Keratinocyte (primary cell): ENCODE measurements around the gene CCT2. TPM values are rescaled to one million over a fixed set of nuclear protein-coding genes. Genes with fewer than 3 reads are reported as not detected.

Source experiments
- DNase-seq: peaks from one replicate; pipeline ENCODE4 v3.0.0-alpha.2; 2011; ENCODE audit warnings: low read depth, missing footprints, low spot score
- FAIRE-seq: peaks from 2 replicates; lab custom pipeline; 2011; peaks lifted over from hg19 to GRCh38; lab: Jason Lieb, UNC
- H2AFZ ChIP-seq: 2 replicates; pipeline ENCODE4 v1.6.0; 2012; ENCODE audit warnings: low read length, control low read depth, inconsistent platforms; ENCODE audit not compliant: control insufficient read depth
- H3K27ac ChIP-seq: 2 replicates; pipeline ENCODE4 v1.5.1; 2011; ENCODE audit warnings: low read length; ENCODE audit not compliant: control insufficient read depth, insufficient read depth
- H3K27me3 ChIP-seq: 3 replicates; pipeline ENCODE4 v1.6.0; 2011; ENCODE audit warnings: low read length; ENCODE audit not compliant: control insufficient read depth, insufficient read depth; ENCODE audit errors: extremely low read depth
- H3K36me3 ChIP-seq, 2 experiments: 2 replicates in 1 of 2; 3 replicates in 1 of 2; pipeline ENCODE4 v1.5.1; 2011; ENCODE audit warnings: low read length in 2 of 2, mild to moderate bottlenecking in 1 of 2; ENCODE audit not compliant: control insufficient read depth in 2 of 2, insufficient read depth in 2 of 2; ENCODE audit errors: extremely low read depth in 1 of 2
- H3K4me1 ChIP-seq: 3 replicates; pipeline ENCODE4 v1.5.1; 2011; ENCODE audit warnings: low read length; ENCODE audit not compliant: control insufficient read depth, insufficient read depth; ENCODE audit errors: extremely low read depth
- H3K4me2 ChIP-seq: 3 replicates; pipeline ENCODE4 v1.6.0; 2011; ENCODE audit warnings: low read depth, low read length; ENCODE audit not compliant: control insufficient read depth, insufficient read depth; ENCODE audit errors: extremely low read depth
- H3K4me3 ChIP-seq, 3 experiments: fragments of 200-600 bp in 1 of 3; sonication (generic) in 1 of 3; 2 replicates in 2 of 3; 3 replicates in 1 of 3; pipeline ENCODE4 v1.5.1; 2011 to 2016; ENCODE audit warnings: low read length in 3 of 3, mild to moderate bottlenecking in 3 of 3, control low read depth in 2 of 3, inconsistent platforms in 1 of 3, low read depth in 1 of 3, mixed read lengths in 1 of 3, mixed run types in 1 of 3, moderate library complexity in 1 of 3; ENCODE audit not compliant: control insufficient read depth in 2 of 3, insufficient read depth in 2 of 3; ENCODE audit errors: extremely low read depth in 1 of 3
- H3K79me2 ChIP-seq: 2 replicates; pipeline ENCODE4 v1.6.0; 2012; ENCODE audit warnings: low read length; ENCODE audit not compliant: control insufficient read depth, insufficient read depth
- H3K9ac ChIP-seq: 3 replicates; pipeline ENCODE4 v1.6.0; 2011; ENCODE audit warnings: low read length; ENCODE audit not compliant: control insufficient read depth, insufficient read depth; ENCODE audit errors: extremely low read depth
- H3K9me1 ChIP-seq: 3 replicates; pipeline ENCODE4 v1.6.0; 2011; ENCODE audit warnings: low read length; ENCODE audit not compliant: control insufficient read depth, insufficient read depth; ENCODE audit errors: extremely low read depth
- H3K9me3 ChIP-seq: 2 replicates; pipeline ENCODE4 v1.5.1; 2012; ENCODE audit warnings: low read depth, low read length; ENCODE audit not compliant: control insufficient read depth
- H4K20me1 ChIP-seq: 3 replicates; pipeline ENCODE4 v1.6.0; 2011; ENCODE audit warnings: low read length; ENCODE audit not compliant: control insufficient read depth, insufficient read depth; ENCODE audit errors: extremely low read depth
- EZH2 ChIP-seq: IDR thresholded peaks from one replicate; pipeline ENCODE4 v1.6.1; 2012; ENCODE audit warnings: inconsistent platforms, mild to moderate bottlenecking, low read length, moderate library complexity
- dilution Hi-C: fragments of 300-500 bp; cut with MboI; formaldehyde crosslinking; loops from one replicate; pipeline ENCODE4 v1.7.0; 2020; ENCODE audit warnings: low sequenced_read_pairs; ENCODE audit not compliant: extremely low pct_ligation_motif_present
- polyA plus RNA-seq, 5 experiments: library from polyadenylated mRNA; depleted of rRNA in 3 of 5; stranded (reverse) in 3 of 5; stranded (forward) in 1 of 5; unstranded in 1 of 5; fragments of >200 nt; gene quantifications; 1 replicate in 1 of 5; 2 replicates in 3 of 5; 3 replicates in 1 of 5; pipeline versions ENCODE4 v1.2.1 to v1.2.3, GENCODE V29; 2011 to 2012; ENCODE audit warnings: missing spikeins in 2 of 5, low read depth in 1 of 5, low replicate concordance in 1 of 5
- TF ChIP-seq, protein P1 (sequence below), 3 experiments: IDR thresholded peaks in 1 of 3; conservative IDR thresholded peaks in 1 of 3; optimal IDR thresholded peaks in 1 of 3; 2 replicates in 2 of 3; 3 replicates in 1 of 3; pipeline versions ENCODE3 to v1.5.1; 2011; ENCODE audit warnings: low read length in 3 of 3, mild to moderate bottlenecking in 3 of 3, moderate library complexity in 2 of 3, control low read depth in 1 of 3, inconsistent platforms in 1 of 3; ENCODE audit not compliant: insufficient read depth in 2 of 3; ENCODE audit errors: extremely low read depth in 1 of 3

Gene CCT2
- polyA plus RNA-seq, 1 donor (not counting 4 experiments of a cell fraction or from before 2014, with no cell fraction given), result 365 TPM

DNA sequence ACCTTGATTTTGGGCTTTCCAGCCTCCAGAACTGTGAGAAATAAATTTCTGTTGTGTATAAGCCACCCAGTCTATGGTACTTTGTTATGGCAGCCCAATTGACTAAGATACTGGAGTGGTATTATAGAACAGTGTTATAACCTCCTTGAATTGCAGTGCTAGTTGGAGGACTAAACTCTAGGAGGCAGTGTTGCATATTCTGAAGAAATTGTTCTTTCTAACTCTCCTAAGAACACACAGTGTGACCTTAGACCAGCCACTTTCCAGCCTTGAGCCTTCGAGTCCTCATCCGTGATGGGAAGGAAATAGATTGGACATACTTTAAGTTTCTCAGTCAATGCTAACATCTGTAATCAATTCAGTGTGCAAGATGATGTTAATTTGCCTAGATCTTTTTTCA is 47.8 kb downstream of the CCT2 start:
- H3K4me3 ChIP-seq, result no peak overlapping the region
- no peak for DNase-seq
- H3K36me3 ChIP-seq, result no peaks in the 10 kb centered on the region
- no peaks in the 10 kb centered on the region for H3K9me1 ChIP-seq
- H3K4me1 ChIP-seq, result no peaks in the 10 kb centered on the region
- no peak for FAIRE-seq
- no peaks in the 10 kb centered on the region for H3K27me3 ChIP-seq
- H3K4me2 ChIP-seq, result no peak overlapping the region
- no peak overlapping the region for H2AFZ ChIP-seq
- H3K79me2 ChIP-seq, result no peaks in the 10 kb centered on the region
- dilution Hi-C loops, result no loop called here
- no peak for TF ChIP-seq EZH2
- TF ChIP-seq, protein P1, sequence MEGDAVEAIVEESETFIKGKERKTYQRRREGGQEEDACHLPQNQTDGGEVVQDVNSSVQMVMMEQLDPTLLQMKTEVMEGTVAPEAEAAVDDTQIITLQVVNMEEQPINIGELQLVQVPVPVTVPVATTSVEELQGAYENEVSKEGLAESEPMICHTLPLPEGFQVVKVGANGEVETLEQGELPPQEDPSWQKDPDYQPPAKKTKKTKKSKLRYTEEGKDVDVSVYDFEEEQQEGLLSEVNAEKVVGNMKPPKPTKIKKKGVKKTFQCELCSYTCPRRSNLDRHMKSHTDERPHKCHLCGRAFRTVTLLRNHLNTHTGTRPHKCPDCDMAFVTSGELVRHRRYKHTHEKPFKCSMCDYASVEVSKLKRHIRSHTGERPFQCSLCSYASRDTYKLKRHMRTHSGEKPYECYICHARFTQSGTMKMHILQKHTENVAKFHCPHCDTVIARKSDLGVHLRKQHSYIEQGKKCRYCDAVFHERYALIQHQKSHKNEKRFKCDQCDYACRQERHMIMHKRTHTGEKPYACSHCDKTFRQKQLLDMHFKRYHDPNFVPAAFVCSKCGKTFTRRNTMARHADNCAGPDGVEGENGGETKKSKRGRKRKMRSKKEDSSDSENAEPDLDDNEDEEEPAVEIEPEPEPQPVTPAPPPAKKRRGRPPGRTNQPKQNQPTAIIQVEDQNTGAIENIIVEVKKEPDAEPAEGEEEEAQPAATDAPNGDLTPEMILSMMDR (optimal IDR thresholded peaks at IDR 0.05 in 1 of 3, IDR thresholded peaks at IDR 0.05 in 1 of 3, conservative IDR thresholded peaks at IDR 0.05 in 1 of 3; ENCODE audit: extremely low read depth in 1 of 3, insufficient read depth in 2 of 3, low read length in 3 of 3), result peak; percentile 5 to 41 (median 29)
- H3K9ac ChIP-seq, result no peak overlapping the region
- H3K9me3 ChIP-seq, result no peaks in the 10 kb centered on the region
- H4K20me1 ChIP-seq, result no peaks in the 10 kb centered on the region
- H3K27ac ChIP-seq, result no peak overlapping the region

DNA sequence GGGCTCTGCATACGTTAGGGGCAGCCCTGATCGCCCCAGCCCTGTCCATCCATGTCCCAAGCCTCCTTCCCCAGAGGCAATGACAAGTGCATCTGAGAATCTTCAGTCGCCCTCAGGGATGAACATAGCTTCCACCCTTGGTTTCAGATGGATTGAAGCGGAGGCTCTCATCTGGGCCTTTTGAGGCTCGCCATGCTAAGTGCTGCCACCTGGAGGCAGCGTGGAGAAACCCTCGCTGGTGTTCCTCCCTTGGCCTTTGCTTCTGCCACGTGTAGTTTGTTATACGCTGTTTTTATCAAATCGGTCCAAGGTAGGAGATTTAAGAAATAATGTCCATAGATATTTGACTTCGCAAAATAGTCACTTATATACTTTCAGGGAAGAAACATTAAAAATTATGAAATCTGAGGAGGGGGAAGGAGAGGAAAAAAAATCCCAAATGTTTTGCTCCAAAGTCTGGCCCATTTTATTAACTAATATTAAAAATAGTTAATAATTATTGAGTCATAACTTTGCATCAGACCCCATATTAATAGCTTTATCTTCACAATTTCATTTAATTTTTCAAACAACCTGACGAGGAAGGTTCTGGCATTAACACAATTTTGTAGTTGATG is 54.2 kb downstream of the CCT2 start:
- Histone ChIP-seq H3K9me1 (no peaks in the 10 kb centered on the region), H4K20me1 (no peaks in the 10 kb centered on the region), H3K4me2 (no peak overlapping the region), H3K79me2 (no peaks in the 10 kb centered on the region), H3K27me3 (no peaks in the 10 kb centered on the region), H3K9ac (no peak overlapping the region), H3K4me1 (no peaks in the 10 kb centered on the region), H3K27ac (no peak overlapping the region), H3K4me3 (no peak overlapping the region), H3K36me3 (no peaks in the 10 kb centered on the region), H3K9me3 (no peaks in the 10 kb centered on the region), H2AFZ (no peak overlapping the region)
- DNase-seq, result no peak
- dilution Hi-C loops, result no loop called here
- peak; percentile 9 for FAIRE-seq
- TF ChIP-seq EZH2, result no peak
- TF ChIP-seq, protein P1 (optimal IDR thresholded peaks at IDR 0.05 in 1 of 3, IDR thresholded peaks at IDR 0.05 in 1 of 3, conservative IDR thresholded peaks at IDR 0.05 in 1 of 3; ENCODE audit: extremely low read depth in 1 of 3, insufficient read depth in 2 of 3, low read length in 3 of 3), result peak; percentile 82 to 95 (median 91)
